ENCODE measurements around the gene ANP32A.

DNA sequence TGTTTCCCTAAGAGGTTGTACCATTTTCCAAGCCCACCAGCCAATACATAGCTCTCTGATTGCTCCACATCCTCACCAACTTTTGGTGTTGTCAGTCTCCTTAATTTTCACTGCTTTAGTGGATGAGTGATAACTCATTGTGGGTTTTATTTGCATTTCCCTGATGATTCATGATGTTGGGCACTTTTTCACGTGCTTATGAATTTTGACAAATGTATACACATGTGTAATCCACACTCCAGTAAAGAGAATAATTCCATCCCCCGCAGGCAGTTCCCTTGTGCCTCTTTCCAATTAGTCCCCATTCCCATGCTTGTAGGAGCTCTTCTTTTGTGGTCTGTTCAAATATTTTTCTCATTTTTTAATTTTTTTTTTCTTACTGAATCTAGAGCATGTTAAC lies 52.4 kb downstream of the ANP32A start:
- no peak for TF ChIP-seq CTCF (IDR thresholded peaks at IDR 0.05)
- TF ChIP-seq POLR2A (IDR thresholded peaks at IDR 0.05) = no peak
- TF ChIP-seq POLR2AphosphoS5 (IDR thresholded peaks at IDR 0.05; ENCODE audit: insufficient read depth in 1 of 2, low read depth in 1 of 2) = no peak

All from vagina (tissue), 2 donors.